Smooth muscle cell (in vitro differentiated cells): ENCODE measurements around the gene MYOM1. TPM values are rescaled to one million over a fixed set of nuclear protein-coding genes. Genes with fewer than 3 reads are reported as not detected.
A peak's percentile ranks its signal among the peaks of the same experiment; 100 is the strongest.
"Not testable (repeated sequence)": the region's sequence is repeated elsewhere in the genome, so short reads cannot be mapped to it uniquely, and the experiment has no call there.

ENCODE experiments used
- DNase-seq: peaks from one replicate; lab custom pipeline; 2025; ENCODE audit not compliant: unreplicated experiment; lab: John Stamatoyannopoulos, UW
- H2AFZ ChIP-seq: fragments of 200-600 bp; sonication (generic); 2 replicates; pipeline ENCODE4 v1.6.0; 2016; ENCODE audit warnings: antibody characterized with exemption, low read depth, mild to moderate bottlenecking
- H3F3A ChIP-seq: fragments of 200-600 bp; sonication (generic); 2 replicates; pipeline ENCODE4 v1.6.0; 2017; ENCODE audit warnings: antibody characterized with exemption, low read depth
- H3K27ac ChIP-seq: fragments of 200-600 bp; sonication (generic); 2 replicates; pipeline ENCODE4 v1.5.1; 2016; ENCODE audit warnings: low read depth, mild to moderate bottlenecking
- H3K27me3 ChIP-seq: fragments of 200-600 bp; sonication (generic); 2 replicates; pipeline ENCODE4 v1.6.1; 2016; ENCODE audit warnings: low read depth, mild to moderate bottlenecking
- H3K36me3 ChIP-seq: fragments of 200-600 bp; sonication (generic); 2 replicates; pipeline ENCODE4 v1.5.1; 2016; ENCODE audit warnings: low read depth
- H3K4me1 ChIP-seq: fragments of 200-600 bp; sonication (generic); 2 replicates; pipeline ENCODE4 v1.5.1; 2016; ENCODE audit warnings: low read depth
- H3K4me2 ChIP-seq: fragments of 200-600 bp; sonication (generic); 2 replicates; pipeline ENCODE4 v1.6.0; 2016; ENCODE audit warnings: mild to moderate bottlenecking
- H3K4me3 ChIP-seq: fragments of 200-600 bp; sonication (generic); 2 replicates; pipeline ENCODE4 v1.5.1; 2016; ENCODE audit warnings: mild to moderate bottlenecking
- H3K79me2 ChIP-seq: fragments of 200-600 bp; sonication (generic); 2 replicates; pipeline ENCODE4 v1.6.0; 2016; ENCODE audit warnings: low read depth, mild to moderate bottlenecking
- H3K9ac ChIP-seq: fragments of 200-600 bp; sonication (generic); 2 replicates; pipeline ENCODE4 v1.6.0; 2016; ENCODE audit warnings: low read depth
- H3K9me3 ChIP-seq: fragments of 200-600 bp; sonication (generic); replicated peaks from 2 replicates; pipeline ENCODE4 v1.5.1; 2016; ENCODE audit warnings: low read depth
- H4K20me1 ChIP-seq: fragments of 200-600 bp; sonication (generic); 2 replicates; pipeline ENCODE4 v1.6.0; 2016; ENCODE audit warnings: low read depth
- WGBS: methylation state at CpG from one replicate; pipeline ENCODE4 v1.1.7; 2016; ENCODE audit warnings: low lambda C conversion rate; 5-methylcytosine and 5-hydroxymethylcytosine counted together
- polyA plus RNA-seq: library from polyadenylated mRNA; unstranded; fragments of >200 nt; fragmentation: Nextera tagmentation; extraction: Ambion mirVana; gene quantifications from 2 replicates; pipeline ENCODE4 v1.2.1, GENCODE V29; 2016
- total RNA-seq: library from RNA; depleted of rRNA; stranded (reverse); fragments of >200 nt; gene quantifications from 2 replicates; pipeline ENCODE4 v1.2.3, GENCODE V29; 2014
- TF ChIP-seq, protein P1 (sequence below): fragments of 200-600 bp; sonication (generic); IDR thresholded peaks from 2 replicates; pipeline ENCODE4 v1.5.1; 2017; ENCODE audit warnings: borderline replicate concordance, mild to moderate bottlenecking, antibody characterized with exemption; ENCODE audit not compliant: insufficient read depth, poor library complexity, severe bottlenecking

The MYOM1 gene
- total and polyA plus RNA-seq, 2 experiments from 2014 or later, result 0.40 to 0.87 TPM

DNA sequence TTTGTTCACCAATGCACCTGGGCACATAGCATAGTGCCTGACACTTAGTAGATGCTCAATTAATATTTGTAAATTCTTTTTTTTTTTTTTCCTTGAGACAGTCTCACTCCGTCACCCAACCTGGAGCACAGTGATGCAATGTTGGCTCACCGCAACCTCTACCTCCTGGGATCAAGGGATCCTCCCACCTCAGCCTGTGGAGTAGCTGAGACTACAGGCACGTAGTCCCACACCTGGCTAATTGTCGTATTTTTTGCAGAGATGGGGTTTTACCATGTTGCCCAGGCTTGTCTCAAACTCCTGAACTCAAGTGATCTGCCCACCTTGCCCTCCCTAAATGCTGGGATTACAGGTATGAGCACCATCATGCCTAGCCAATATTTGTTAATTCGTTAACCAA, 183.7 kb downstream of the MYOM1 start:
- no peaks in the 10 kb centered on the region for H3K36me3 ChIP-seq
- H3F3A ChIP-seq, result no peaks in the 10 kb centered on the region
- H3K4me3 ChIP-seq, result no peak overlapping the region
- H3K27ac ChIP-seq, result no peak overlapping the region
- 92% methylated on average over 5 of the region's 5 CpGs for WGBS
- H2AFZ ChIP-seq, result no peak overlapping the region
- TF ChIP-seq, protein P1, sequence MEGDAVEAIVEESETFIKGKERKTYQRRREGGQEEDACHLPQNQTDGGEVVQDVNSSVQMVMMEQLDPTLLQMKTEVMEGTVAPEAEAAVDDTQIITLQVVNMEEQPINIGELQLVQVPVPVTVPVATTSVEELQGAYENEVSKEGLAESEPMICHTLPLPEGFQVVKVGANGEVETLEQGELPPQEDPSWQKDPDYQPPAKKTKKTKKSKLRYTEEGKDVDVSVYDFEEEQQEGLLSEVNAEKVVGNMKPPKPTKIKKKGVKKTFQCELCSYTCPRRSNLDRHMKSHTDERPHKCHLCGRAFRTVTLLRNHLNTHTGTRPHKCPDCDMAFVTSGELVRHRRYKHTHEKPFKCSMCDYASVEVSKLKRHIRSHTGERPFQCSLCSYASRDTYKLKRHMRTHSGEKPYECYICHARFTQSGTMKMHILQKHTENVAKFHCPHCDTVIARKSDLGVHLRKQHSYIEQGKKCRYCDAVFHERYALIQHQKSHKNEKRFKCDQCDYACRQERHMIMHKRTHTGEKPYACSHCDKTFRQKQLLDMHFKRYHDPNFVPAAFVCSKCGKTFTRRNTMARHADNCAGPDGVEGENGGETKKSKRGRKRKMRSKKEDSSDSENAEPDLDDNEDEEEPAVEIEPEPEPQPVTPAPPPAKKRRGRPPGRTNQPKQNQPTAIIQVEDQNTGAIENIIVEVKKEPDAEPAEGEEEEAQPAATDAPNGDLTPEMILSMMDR, result no peak
- no peaks in the 10 kb centered on the region for H3K9me3 ChIP-seq
- no peak overlapping the region for H3K9ac ChIP-seq
- H4K20me1 ChIP-seq, result no peaks in the 10 kb centered on the region
- no peak overlapping the region for H3K4me2 ChIP-seq
- peaks cover 4% of the 10 kb centered on the region for H3K4me1 ChIP-seq
- H3K27me3 ChIP-seq, result no peaks in the 10 kb centered on the region
- DNase-seq, result no peak
- H3K79me2 ChIP-seq, result no peaks in the 10 kb centered on the region

DNA sequence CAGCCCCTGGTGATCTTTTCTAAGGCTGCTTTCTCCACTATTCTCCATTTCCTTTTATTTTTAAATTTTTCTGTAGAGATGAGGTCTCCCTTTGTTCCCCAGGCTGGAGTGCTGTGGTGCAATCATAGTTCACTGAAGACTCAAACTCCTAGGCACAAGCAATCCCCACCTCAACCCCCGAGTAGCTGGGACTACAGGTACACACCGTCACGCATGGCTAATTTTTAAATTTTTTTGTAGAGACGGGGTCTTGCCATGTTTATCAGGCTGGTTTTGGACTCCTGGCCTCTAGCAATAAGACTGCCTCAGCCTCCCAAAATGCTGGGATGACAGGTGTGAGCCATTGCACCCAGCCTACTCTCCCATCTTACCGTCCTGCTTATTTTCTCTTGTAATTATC, 184.1 kb downstream of the MYOM1 start:
- no peaks in the 10 kb centered on the region for H3F3A ChIP-seq
- no peaks in the 10 kb centered on the region for H3K79me2 ChIP-seq
- H3K4me3 ChIP-seq, result no peak overlapping the region
- no peaks in the 10 kb centered on the region for H4K20me1 ChIP-seq
- H3K9ac ChIP-seq, result no peak overlapping the region
- no peak overlapping the region for H3K4me2 ChIP-seq
- peaks cover 4% of the 10 kb centered on the region for H3K4me1 ChIP-seq
- TF ChIP-seq, protein P1, result no peak
- H3K9me3 ChIP-seq, result no peaks in the 10 kb centered on the region
- no peak for DNase-seq
- H3K27me3 ChIP-seq, result no peaks in the 10 kb centered on the region
- H3K27ac ChIP-seq, result no peak overlapping the region
- H2AFZ ChIP-seq, result no peak overlapping the region
- WGBS, result 95% methylated on average over 5 of the region's 5 CpGs
- H3K36me3 ChIP-seq, result no peaks in the 10 kb centered on the region

DNA sequence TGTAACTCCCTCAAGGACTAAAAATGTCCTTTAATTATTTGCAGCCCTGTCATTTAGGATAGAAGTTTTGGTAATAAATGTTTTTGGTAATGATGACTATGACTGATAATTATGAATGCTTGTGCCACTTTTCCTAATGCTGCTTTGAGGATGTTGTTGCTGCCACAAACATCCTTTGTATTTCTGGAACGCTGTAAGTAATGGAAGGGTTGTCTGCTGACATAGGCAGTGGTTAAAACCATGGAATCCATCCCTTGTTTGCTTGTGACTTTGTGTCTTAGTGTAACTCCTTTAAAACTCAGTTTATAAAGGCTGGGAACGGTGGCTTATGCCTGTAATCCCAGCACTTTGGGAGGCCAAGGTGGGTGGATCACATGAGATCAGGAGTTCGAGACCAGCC, 187.0 kb downstream of the MYOM1 start:
- Histone ChIP-seq H3K27me3 (no peaks in the 10 kb centered on the region), H3K36me3 (no peaks in the 10 kb centered on the region), H3F3A (peaks cover 5% of the 10 kb centered on the region), H3K4me3 (no peak overlapping the region), H4K20me1 (no peaks in the 10 kb centered on the region), H3K9ac (no peak overlapping the region), H3K79me2 (no peaks in the 10 kb centered on the region), H3K27ac (no peak overlapping the region), H3K4me1 (peaks cover 10% of the 10 kb centered on the region), H2AFZ (no peak overlapping the region), H3K9me3 (no peaks in the 10 kb centered on the region), H3K4me2 (no peak overlapping the region)
- no peak for DNase-seq
- WGBS, result 88% methylated on average over 3 of the region's 3 CpGs
- TF ChIP-seq, protein P1, result no peak

- DNase-seq, result no peak
- Histone ChIP-seq H2AFZ (peak overlapping the region; percentile 60), H3F3A (peaks cover 5% of the 10 kb centered on the region), H3K9ac (no peak overlapping the region), H3K9me3 (no peaks in the 10 kb centered on the region), H3K79me2 (no peaks in the 10 kb centered on the region), H3K4me2 (peak overlapping the region; percentile 77), H3K27me3 (no peaks in the 10 kb centered on the region), H3K4me1 (peaks cover 14% of the 10 kb centered on the region), H3K4me3 (no peak overlapping the region), H3K36me3 (no peaks in the 10 kb centered on the region), H4K20me1 (no peaks in the 10 kb centered on the region), H3K27ac (peak overlapping the region; percentile 54)
- 29% methylated on average over 12 of the region's 12 CpGs for WGBS
- TF ChIP-seq, protein P1, result no peak
Observed at GRCh38 chr18:3029215-3029952, 190.4 kb downstream of the MYOM1 start.

DNA sequence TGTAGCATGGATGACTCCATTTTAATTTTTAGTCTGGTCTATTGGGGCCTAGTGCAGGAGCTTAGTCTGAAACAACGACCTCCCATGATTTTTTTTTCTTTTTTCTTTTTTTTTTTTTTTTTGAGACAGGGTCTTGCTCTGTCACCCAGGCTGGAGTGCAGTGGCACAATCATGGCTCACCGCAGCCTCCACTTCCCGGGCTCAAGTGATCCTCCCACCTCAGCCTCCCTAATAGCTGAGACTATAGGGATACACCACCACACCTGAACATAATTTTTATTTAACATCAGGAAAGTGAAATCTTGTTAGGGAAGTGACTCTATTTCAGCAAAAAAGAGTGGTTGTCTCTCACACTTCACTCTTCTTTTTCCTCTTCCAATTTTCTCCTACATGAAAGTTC, 191.7 kb downstream of the MYOM1 start:
- 82% methylated on average over 3 of the region's 3 CpGs for WGBS
- H3K9me3 ChIP-seq, H3K27me3 ChIP-seq, H4K20me1 ChIP-seq, H3K4me3 ChIP-seq, H3K9ac ChIP-seq, DNase-seq, H3K79me2 ChIP-seq, H3K36me3 ChIP-seq, H3F3A ChIP-seq, H3K27ac ChIP-seq, H3K4me2 ChIP-seq: not testable (repeated sequence)
- Histone ChIP-seq H3K4me1 (peaks cover 14% of the 10 kb centered on the region), H2AFZ (peak overlapping the region; percentile 69)
